ENCODE measurements around the gene NOTUM.

Gene NOTUM

DNA sequence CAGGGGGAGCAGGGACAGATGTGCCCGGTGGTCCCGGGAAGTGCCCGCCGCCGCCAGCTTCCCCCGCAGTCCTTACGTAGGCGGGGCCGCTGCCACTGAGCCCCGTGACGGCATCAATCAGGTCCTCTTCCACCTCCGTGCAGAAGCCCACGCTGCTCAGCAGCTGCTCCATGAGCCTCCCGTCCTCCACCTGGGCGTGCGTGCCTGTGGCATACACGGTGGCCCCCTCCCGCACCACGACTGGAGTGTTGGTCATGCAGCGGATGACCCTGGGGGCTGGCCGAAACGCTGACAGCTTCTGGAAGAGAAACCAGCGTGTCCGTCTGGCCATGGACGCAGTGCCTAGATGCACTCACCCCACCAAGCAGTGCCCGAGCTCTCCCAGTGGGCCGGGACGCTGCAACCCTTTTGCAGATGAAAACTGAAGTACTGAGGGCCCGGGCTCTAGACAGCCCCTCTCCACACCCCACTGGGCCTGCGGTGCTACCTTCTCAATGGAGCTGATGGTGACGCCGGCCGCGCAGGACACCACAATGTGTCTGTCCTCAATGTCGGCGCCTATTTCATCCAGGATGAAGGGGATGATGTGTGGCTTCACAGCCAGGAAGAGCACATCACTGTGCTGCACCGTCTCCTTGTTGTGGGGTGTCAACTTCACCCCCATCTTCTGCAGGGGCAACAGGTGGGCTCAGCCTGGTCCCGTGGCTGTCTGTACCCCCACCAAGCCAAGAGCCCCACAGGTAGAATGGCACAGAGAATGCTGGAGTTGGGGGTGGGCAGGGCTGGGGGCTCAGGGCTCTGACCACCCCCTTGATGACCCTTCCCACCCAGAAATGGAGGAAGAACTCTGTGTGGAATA is 25.9 kb downstream of the NOTUM start:
- DNase-seq, result no peak

- no peak for DNase-seq
These were observed 26.8 kb downstream of the NOTUM start for GRCh38 chr17:81934098-81934757.

DNA sequence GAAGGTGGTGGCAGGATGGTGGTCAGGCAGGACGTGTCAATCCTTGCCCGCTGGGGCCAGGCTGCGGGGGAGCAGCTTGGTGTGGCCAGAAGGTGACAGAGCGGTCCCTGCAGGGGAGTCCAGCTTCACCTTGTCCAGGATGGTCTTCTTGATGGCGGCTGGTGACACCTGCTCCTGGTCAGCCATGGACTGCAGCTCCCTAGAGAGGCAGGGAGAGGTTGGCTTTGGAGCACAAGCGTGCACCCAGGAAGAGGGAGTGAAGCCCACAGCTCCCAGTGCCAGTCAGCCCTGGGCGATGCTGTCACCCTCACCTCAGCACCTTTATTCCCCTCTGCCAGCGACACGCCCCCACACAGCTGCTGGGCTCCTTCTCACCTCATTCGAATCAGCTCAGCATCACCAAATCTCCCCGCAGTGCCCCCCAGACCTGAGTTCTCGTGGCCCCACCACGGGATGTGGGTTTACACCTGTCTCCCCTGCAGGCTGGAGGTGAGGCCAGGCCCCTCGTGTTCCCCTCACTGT is 27.7 kb downstream of the NOTUM start:
- DNase-seq, result no peak

- DNase-seq, result no peak
These were observed 28.5 kb downstream of the NOTUM start for GRCh38 chr17:81932333-81932983.

DNA sequence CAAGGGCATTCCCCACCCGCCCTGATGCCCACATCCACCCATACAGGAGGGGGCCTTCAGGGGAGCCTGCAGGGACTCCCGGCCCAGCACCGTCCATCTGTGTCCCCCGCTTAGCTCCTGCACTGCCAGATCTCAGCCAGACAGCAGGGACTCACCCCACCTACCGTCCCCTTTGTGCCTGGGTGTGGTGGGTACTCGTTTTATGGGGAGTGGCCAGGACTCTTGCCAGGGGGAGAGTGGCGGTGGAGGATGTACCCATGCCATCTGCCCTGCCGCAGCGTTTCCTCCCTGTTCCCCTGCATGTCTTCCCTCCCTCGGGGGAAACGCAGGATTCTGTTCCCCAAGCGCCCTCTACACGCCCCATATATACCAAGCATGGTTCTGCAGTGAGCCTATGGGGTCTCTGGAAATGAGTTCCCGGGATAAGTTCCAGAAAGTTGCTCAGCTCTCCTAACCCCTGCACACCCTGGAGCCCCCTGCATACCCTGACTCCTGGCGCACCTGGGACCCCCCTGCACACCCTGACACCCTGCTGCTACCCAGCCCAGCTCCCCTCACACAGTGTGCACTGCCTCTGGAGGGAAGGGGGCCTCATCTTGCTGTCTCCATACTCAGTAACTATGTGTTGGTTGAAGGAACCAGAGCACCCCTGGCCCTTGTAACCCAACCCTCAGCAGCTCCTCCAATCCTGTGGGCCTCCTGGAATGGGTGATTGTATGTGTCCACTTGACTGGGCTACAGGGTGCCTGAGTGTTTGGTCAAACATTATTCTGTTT is 29.2 kb downstream of the NOTUM start:
- DNase-seq, result no peak

GRCh38 chr17:81931189-81931556 is 29.8 kb downstream of the NOTUM start:
- DNase-seq, result no peak

DNA sequence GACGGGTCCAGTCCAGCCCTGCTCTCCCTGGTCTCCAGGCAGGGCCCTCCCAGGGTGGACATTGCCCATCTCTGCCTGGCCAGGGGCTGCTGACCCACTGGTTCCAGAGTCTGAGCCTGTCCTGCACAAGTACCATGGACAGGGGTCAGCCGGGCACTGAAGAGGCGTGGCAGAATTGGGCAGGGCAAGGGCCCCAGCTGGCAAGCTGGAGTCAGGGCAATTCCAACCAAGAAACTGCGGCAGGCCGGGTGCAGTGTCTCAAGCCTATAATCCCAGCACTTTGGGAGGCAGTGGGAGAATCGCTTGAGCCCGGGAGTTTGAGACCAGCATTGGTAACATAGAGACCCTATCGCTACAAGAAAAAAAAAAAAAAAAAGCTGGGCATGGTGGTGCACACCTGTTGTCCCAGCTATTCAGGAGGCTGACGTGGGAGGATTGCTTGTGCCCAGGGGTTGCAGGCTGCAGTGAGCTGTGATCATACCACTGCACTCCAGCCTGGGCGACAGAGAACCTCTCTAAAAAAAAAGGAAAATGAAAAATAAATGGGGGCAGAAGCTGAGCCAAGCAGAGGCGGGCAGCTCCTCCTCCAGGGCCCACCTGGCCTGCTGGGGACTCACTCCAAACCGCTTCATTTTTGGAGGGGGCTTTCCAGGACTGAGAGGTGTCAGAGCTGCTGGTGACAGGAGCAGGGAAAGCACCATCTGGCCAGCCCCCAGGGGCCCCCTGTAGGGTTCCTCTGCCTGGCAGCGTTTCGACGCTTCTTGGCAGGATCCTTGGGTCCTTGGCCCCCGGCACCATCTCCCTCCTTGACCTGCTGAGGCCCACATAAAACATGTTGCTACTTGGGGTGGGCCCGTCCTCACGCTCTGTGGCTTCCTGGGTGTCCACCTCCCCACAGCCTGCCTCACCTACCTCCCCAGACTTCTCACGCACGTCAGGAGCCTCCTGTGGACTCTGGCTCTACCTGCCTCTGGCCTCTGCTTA is 30.6 kb downstream of the NOTUM start:
- DNase-seq, result no peak

DNA sequence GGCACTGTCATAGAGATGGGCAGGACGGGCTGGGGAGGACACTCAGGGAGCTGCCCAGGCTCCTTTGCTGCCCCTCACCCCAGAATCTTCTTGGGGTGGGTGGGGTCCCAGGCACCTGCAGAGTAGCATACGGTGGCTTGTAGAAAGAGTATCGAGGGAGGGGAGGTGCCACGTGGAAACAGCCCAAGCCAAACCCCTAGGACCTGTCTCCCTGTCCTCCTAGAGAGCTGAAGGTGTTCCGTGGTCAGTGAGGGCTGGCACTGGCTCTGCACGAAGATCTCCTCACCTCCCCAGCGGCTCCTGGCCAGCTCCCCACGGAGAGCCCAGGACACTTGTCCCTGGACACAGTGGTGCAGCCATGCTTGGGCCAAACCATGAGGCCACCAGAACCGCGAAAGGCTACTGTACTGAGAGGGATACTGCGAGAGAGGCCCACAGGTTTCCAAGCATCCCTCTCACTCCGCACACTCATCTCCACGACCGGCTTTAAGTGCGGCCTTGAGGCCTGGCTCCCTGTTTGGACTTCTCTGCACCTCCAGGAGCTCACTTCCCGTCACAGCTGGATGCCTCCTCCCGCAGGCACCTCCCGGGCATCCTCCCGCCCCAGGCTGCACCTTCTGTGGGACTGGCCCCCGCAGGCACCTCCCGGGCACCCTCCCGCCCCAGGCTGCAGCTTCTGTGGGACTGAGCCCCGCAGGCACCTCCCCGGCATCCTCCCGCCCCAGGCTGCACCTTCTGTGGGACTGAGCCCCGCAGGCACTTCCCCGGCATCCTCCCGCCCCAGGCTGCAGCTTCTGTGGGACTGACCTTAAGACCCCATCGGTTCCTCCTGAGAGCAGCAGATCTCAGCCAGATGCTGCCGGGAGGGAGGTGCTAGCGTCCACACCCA is 31.5 kb downstream of the NOTUM start:
- no peak for DNase-seq

DNA sequence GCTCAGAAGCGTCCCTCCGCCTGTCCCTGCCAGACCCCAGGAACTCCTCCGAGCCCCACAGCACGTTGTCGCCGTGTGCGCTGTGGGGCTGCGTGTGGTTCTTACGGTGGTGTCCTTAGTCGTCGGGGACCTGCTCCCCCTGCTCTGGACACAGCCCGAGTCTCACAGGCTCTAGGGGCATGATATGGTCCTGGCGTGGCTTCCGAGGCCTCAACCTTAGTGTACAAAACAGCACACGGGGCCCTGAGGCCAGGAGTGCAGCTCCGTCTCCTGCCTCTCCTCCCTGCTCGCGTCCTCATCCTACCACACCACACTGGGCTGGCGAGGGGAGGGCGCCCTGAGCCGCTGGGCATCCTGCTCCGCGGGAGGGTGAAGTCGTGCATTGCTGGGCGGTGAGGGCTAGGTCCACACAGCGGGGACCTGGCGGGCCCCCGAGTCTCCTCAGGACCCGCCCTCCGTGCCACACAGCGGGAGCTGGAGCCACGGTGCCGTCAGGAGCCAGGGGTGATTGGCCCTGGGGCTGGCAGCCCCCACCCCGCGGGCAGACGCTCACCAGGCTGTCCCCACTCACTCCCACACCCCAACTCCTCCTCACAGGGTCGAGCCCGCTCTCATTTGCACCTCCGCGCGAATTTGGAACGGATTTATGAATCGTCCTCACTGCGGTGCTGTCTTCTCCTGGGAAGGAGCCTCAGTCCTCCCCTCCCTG is 32.3 kb downstream of the NOTUM start:
- DNase-seq, result no peak

GRCh38 chr17:81927653-81928543 is 33.1 kb downstream of the NOTUM start, which contains the start of gene MAFG:
Gene MAFG (minus strand): TSS chr17:81927735. CDS start chr17:81923185, 4,550 bp downstream.
- DNase-seq, result peak; percentile 97 to 98 (median 98)

DNA sequence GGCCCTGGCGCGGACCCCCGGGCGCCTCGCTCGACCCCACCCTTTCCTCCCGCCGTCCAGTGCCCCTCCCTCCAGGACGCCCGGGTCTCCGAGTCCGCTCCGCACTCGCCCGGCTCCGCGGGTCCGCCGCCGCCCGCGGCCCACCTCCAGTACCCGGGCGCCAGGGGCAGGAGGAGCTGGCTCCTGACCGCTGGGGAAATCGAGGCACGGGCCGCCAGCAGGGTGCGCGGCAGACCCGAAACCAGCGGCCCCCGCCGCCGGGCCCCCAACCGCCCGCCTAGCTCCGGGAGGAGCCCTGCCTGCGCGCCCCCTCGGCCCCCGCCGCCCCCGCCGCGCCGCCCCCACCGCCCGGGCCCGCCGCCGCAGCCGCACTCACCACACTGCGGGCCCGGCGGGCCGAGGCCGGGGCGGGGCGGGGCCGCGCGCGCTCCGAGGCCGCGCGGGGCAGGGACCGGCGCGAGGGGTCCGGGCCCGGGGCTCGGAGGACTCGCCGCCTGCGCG is 33.8 kb downstream of the NOTUM start:
- no peak for DNase-seq

DNA sequence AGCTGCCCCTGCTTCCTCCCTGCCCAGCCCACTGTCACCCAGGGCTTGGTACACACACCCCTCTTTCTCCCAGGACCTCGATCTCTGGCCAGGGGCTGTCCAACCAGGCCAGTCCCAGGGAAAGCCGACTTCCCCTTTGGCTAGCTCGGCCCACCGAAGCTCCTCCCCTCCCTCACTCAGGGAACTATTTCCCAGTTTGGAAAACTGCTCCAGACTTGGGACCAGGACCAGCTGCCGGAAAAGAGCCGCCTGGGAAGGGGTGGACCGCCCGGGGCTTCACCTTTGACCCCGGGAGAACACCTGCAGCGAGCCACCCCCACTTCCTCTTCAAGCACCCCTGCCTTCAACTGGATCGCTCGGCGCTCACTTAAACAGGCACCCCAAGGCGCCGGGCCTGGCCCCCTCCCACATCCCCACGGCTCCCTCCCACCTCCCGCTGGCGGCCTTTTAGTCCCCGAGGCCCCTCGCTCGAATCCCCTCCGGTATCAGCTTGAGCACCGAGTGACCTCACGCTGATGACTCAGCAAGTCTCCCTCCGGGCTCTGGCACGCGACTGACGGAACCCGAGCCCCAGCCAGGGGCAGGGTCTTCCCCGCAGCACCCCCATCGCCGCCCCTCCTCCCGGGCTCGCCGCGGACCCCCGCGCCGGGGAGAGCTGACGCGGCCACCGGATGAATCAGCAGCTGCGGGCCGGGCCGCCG is 34.4 kb downstream of the NOTUM start:
- peak; percentile 87 to 93 (median 92) for DNase-seq

DNA sequence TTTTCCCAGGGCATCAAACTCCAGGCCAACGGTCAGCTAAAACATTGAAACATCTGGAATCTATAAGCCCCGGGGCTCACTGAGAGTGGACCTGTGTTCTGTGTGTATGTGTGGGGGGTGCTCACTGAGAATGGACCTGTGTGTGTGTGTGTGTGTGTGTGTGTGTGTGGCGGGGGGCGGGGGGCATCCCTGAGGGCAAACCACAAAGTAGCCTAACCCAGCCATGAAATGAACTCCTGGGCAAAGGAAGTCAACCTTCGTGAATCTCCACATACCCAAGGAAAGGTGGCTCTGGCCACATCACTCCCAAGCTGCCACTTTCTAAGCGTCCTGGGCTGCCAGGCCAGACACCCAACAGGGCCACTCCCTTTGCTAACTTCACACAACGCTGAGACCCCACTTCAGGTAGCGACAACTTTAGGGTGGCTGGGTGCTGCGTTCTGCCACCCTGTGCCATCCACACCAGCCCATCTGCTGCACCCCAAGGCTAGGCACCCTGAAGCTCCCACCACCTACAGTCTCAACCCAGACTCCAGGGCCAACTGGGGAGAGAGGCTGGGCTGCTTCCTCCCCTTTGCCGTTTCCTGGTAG is 35.0 kb downstream of the NOTUM start:
- DNase-seq, result no peak

DNA sequence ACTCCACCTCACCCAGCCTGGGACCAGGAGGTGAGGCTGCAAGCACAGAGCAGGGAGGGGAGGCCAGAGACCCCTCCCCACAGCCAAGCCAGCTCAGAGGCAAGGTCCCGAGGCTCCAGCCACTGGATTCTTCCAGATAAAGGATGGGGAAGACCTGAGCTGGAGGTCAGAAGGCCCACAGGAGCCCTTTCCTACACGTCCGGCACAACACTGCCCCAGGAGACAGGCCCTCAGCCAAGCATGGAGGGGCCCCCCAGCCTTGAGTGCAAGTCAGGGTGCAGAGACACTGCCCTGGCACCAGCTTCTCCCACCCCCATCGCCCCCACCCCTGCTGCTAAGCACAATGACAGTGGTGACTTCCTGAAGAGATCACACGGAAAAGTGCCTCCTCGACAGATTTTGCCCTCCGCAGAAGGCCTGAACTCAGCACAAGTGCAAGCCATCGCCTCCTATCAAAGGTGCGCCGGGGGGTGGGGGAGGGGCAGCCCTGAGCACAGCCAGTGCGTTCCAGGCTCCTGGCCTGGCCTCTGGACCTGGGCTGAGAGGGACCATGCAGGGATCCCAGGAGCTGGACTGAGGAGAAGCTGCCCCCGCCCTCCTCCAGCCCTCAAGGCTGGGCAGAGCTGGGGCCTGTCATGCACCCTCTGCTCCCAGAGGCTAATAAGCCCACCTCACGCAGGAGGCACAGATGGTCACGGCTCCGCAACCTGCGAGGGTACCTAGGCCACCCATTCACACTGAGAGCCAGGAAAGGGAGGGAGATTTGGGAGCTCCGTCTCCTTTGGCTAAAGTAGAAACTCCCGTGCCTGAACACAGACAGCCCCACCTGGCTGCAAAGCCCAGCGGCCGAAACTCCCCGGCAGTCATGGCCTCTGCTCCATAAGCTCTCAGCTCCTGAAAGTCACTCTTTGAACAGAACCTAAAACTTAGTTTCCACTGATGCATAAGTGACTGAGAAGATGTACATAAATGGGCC is 36.1 kb downstream of the NOTUM start:
- DNase-seq, result no peak

DNA sequence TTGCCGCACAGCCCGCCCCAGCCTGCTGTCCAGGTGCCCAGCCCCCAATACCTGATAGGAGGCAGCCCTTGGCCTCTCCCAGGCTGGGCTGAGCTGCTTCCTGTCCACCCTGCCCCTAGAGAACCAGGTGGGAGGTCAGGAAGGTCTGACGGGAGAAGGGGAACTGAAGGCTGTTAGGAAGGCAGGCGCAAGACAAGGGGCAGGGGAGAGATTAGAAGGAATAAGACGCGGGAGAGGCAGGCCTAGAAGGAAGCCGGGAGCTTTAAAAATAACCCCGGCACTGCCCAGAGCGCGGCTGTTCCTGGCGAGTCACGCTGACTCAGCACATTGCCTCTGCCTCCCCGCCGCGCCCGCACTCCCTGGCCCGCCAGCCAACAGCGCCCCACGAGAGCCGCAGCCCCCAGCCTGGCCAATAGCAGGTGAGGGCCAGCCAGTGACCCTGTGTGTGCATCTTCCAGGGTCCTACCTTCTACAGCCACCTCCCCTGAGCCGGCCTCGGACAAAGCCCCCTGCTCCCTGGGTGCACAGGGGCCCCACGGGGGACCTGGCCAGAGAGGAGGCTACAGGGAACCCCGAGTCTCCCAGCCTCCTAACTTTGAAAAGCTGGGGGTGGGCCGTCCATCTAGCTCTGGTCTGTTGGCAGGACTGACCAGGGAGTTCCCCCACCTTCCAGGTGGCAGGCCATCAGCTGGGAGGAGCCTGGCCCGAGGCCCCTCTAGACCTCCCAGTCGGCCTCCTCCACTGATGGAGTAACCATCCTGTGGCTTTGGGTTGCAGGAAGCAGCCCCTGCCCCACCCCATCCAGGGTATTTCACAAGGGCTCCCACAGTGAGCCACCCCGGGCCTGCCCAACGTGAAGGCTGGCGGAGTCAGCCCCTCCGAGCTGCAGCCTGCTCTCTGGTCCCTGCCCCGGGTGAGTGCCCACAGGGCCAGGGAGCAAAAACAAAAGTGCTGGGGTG is 37.4 kb downstream of the NOTUM start:
- DNase-seq, result peak; percentile 87 to 92 (median 89)

All from suppressor macrophage treated with lipopolysaccharide for 1 hour (primary cell).